ENCODE results near the gene DOK1.

The DOK1 gene

DNA sequence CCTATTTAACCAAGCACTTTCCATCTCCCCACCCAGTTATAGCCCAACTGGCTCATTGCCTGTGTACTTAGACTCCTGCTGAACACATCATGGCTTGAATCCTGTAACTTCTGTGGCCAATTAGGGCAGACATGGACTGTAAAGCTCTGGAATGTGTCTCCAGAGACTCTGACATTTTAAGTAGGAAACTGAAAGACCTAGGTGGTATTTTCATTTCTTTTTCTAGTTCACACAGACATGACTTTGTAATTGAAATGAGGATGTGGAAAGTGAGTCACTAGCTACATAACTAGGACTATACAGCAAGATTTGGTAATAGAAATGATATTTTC lies 12.2 kb downstream of the DOK1 start:
- no peak for DNase-seq (ENCODE audit: low spot score)
- no peak for FAIRE-seq

DNA sequence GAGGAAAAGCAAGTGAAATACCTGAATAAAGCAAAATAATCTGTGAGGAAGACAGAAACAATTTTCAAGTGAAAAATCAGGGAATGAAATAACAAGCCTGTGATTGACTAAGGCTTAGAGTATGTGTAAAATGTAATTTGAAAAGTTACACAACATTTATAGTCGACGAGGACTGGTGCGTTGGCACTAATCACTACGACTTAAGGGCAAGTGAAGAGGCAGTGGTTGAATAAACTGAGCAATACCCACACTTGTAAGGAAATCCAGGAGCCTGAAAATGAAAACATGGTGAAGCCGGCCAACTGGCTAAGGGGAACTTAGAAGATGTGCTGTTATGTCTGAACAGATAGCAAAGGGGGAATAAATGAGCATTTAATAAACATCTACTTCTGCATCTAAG lies 13.4 kb downstream of the DOK1 start:
- FAIRE-seq (no peak), DNase-seq (ENCODE audit: low spot score) (no peak)

DNA sequence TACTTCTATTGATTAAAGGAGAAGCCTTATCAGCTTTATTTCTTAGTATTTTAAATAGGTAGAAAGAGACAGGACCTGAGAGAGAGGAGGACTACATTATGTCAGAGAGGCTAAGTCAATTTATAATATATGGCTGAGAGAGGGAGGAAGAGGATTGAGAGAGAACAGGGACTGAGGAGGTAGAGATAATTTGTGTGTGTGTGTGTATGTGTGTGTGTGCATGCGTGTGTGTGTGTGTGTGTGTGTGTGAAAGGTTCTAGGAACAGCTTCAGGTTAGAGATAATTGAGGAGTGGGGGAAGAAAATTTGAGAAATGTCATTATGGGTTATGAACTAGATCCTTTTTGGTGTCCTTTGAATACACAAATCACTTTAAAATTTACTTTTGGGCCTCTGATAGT lies 15.2 kb downstream of the DOK1 start:
- FAIRE-seq, result no peak
- DNase-seq (ENCODE audit: low spot score), result no peak

DNA sequence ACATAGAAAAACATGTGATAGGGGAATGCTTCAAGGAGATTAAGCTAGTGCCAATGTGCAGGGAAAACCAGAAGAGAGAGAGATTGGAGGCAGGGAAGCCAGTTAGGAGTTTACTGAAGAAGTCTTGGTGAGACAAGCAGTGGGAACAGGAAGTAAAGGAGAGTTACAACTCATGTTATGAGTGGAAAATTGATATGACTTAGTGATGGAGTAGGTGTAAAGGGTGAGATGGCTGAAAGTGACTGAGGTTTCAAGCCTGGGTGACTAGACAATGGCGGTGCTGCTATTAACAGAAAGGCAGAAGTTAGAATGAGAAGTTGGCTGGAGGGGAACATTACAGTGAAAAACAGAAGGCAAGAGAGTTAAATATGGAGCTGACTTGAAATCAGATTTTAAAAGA lies 16.5 kb downstream of the DOK1 start:
- FAIRE-seq, result no peak
- DNase-seq (ENCODE audit: low spot score), result no peak

DNA sequence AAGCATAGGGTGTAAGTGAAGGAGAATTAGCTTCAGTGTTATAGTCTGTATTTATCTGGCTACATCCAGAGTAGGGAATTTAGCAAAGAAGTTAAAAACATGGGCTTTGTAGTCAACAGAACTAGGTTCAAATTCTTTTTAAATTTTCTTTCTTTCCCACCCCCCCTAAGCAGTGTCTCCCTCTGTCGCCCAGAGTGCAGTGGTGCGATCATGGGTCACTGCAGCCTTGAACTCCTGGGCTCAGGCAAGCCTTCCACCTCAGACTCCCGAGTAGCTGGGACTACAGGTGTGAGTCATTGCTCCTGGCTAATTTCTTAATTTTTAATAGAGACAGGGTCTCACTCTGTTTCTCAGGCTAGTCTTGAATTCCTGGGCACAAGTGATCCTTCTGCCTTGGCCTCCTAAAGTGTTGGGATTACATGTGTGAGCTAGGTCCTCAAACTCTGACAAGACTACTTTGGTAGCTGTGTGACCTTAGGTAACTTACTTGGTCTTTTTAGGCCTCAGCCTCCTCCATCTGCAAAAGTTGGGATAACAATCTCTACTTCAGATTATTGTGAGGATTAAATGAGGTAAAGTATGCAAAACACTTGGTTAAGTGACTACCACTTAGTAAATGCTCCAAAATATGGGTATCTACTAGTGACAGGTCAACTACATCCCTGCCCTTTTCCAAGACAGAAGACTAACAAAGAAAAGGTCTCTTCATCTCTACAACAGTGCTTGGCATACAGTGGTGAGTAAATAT lies 17.8 kb downstream of the DOK1 start:
- DNase-seq (ENCODE audit: low spot score) (no peak), FAIRE-seq (no peak)

DNA sequence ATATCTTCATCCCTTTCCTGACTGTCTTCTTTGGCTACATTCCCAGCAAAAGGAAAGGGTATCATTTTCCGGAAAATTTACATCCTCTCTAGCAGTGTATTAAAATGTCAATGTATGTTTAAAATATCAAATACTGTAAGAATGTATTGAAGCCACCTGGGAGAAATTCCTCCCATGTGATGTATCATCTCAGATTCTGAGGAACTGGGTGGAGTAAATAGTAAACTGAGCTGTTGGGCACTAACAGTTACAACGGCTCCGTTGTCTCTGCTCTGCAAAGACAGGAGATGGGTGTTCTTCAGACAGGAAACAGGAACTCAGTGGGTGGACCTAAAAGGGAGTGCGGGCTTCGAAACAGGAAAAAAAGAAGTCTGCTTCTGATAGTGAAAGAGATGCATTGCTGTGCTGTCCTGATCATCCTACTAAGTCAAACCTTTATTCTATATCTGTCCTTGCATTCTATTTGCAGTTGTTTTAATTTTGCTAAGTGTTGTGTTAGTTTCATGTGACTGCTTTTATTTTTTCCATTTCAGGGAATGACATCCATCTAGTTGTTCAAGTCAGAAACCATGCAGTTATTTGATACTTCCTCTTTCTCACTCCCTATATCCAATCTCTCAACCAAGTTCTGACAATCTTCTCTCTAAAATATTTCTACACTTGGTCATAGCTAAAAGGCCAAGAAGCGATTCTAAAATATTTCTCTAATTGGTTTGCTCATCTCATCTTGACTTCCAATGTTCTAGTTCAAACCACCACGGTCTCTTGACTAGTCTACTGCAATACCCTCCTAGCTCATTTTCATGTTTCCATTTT lies 19.4 kb downstream of the DOK1 start:
- FAIRE-seq, result no peak
- DNase-seq (ENCODE audit: low spot score), result peak; percentile 84

DNA sequence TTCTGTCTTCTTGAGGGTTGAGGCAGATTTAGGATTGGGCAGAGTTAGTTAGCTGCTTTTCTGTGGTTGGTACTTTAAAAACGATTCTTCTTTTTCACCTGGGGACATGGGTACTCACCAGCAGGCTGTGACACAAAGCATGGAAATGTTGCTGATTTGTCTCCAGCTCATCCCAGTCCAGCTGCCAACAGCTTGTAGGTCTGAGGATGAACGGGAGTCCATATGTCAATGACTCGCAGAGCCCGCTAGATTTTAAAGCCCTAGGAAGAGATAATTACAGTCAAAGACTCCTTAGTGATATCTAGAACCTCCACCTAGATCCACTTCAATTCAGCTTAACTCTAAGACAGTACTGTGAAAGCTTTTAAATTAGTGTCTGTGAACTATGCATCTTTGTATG lies 20.8 kb downstream of the DOK1 start:
- DNase-seq (ENCODE audit: low spot score) (no peak), FAIRE-seq (no peak)

DNA sequence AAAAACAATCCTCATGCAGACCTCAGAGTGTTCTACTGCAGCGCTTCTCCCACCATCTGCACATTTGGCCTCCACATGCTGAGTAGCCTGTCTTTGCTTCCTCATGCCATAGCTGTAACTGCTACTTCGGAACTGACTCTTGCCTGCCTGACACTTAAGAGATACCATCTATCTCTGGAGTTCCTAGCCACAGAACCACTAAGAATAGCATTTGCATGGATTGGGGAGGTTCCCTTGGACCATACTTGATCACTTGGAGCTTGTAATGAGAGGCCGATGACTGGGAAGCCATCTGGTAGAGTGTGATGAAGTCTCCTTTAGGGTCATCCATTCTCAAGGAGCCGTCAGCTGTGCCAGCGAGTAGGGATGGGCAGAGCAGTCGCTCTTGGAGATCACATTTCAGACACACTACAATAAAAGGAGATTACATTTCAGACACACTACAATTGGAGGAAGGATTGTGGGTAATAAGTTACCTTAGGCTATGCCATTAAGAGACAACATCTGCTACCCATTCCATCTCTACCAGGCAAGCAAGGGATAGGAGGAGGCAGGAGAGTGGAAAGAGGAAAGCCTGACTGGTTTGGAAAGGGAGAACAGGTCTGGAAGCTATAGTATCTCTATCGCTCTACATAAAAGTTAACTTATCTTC lies 21.8 kb downstream of the DOK1 start:
- DNase-seq (ENCODE audit: low spot score), result no peak
- no peak for FAIRE-seq

DNA sequence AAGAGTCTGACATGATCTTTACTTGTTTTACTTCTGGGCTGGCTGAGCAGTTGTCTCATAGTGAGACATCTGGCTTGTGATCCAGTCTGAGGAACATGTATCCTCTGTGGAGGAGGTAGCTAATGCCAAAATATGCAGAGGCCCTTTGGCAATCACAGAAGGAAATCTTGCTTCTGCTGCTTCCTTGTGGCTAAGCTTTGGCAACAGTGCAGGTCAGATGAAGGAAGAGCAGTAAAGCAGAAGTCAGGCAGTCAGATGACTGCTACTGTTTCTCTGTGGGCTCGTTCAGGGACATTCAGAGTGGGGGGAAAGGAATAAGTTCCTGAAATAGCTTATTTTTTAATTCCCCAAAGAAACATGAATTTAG lies 22.3 kb downstream of the DOK1 start:
- DNase-seq (ENCODE audit: low spot score) (no peak), FAIRE-seq (no peak)

DNA sequence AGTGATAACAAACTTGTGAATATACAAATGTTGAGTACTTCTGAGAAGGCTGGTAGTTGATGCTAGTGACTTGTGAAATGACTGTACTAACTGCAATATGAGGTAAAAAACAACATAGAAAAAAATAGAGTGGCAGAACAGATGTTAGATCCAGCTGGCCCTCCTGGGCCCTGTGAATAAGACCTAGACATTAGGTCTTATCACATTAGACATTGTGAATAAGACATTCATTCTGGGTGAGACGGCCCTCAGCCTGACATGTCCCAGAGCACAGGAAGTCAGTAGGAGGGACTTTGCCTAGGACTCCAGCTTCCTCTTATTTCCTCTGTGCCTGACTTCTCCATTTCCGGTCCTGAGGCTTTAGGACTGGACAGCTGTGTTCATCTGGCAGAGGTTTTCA lies 22.9 kb downstream of the DOK1 start:
- FAIRE-seq (no peak), DNase-seq (ENCODE audit: low spot score) (no peak)

DNA sequence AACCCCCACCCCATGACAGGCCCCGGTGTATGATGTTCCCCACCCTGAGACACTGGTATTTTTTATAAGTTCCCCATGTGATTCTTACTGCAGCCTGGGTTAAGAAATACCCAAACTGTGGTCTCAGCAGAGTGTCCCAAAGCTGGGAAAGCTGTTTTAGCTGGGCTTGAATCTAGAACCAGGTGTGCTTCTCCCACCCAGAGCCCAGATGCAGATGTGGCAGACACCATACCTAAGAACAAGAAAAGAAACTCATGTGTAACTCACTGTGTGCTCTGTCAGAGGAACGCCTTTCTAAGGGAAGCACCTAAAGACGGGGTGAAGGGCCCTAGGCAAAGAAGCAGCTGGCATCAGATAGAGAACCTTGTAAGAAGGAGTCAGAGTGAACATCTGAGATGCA lies 23.9 kb downstream of the DOK1 start:
- no peak for DNase-seq (ENCODE audit: low spot score)
- FAIRE-seq, result no peak

DNA sequence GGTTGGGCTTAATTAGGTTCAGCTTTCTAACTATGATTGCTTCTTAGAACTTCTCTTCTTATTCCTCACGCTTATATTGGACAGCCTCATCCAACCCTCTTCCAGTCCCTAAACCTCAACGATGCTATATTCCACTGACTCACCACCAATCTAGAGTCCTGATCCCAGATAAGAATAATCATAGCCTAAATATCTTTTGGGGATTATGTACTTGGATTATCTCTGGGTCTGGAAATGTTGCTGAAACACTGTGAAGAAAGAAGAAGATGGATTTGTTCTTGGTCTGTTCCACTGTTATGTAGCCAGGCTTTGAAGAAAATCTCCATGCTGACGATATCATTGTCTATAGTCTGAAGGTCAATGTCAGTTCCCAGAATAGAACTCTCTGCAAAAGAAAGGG lies 26.9 kb downstream of the DOK1 start:
- FAIRE-seq (no peak), DNase-seq (ENCODE audit: low spot score) (no peak)

DNA sequence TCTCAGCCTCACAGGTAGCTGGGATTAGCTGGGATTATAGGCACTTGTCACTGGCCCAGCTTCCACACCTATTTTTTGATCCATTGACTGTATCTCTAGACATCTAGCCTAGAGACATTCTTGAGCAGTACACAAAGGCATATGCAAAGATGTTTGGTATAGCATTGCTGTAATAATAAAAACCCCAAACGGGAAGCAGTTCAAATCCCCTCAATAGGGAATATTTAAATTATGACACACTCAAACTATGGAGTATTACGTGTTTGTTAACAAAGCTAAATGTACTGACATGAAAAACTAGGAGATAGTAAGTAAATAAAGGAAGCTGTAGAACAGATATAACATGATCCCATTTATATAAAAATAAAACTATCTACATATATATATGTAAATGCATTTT lies 27.7 kb downstream of the DOK1 start:
- no peak for DNase-seq (ENCODE audit: low spot score)
- FAIRE-seq, result no peak

DNA sequence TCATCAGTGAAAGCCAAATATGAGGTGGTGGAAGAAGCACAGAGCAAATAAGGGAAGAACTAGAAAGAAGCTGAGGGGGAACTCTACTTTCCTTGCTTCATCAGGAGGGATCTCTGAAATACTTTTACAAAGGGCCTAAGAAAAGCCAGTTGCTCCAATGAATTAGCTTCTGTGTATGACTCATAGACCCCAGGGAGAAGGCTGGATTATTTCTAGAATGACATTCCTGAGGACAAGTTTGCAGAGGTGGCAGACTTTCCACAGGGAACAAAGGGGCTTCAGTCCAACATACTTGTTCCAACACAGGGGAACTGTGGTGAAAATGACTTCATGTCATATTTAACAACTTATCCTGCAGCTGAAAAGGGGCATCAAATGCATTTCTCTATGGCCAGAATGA lies 29.0 kb downstream of the DOK1 start:
- no peak for FAIRE-seq
- DNase-seq (ENCODE audit: low spot score), result peak; percentile 80

DNA sequence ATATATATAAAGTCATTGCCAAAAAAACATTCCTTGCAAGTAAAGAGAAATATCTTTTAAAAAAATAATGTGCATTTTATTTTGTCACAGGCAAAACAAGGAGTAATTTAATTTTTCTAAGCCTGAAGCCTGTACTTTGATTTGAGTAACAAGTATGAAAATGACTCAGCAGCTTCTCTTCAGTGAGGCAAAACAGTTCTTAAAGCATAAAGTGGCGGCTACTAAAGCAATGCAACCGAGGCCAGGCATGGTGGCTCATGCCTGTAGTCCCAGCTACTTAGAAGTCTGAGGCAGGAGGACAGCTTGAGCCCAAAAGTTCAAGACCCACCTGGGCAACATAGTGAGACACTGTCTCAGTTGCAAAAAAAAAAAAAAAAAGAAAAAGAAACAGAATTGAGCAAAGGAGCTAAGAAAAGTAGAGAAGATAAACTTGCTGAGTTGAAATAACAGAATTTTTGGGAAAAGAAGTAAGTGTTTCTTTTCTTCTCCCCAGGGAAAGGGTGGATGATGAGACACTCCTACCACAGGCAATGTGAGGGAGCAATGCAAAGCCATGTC lies 29.6 kb downstream of the DOK1 start:
- no peak for DNase-seq (ENCODE audit: low spot score)
- FAIRE-seq, result no peak

DNA sequence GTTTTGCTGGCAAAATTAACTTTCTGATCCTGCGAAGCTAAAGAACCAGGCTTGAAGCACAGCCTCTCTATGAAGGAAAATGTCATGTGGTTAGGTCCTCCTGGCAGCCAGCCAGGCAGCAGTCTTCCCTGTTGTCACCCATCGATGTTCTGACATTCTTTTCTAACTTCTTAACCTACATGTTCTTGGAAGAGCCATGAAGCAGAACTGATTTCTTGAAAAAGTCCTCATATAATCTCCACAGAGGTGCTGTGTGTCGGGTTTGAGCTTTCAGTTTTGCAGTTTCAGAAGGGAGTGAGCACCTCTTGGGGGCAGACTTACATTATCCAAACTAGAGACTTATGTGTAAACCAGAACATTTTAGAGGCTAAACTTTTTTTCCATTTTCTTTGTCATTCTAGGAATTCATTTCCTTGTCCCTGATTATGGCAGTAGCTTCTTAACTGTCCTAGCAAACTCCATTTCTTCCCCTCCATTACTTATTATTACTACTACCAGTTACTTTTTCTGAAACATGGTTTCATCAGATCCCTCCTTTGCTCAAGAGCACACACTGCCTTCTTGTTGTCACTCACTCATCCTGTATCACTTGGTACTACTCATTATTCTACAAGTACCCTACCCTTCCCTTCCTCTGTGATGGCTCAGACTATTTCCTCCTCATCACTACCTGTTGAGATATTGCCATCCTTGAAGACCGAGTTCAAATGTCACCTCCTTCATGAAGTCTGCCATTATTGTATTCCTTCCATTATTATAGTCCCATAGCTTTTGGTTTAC lies 31.1 kb downstream of the DOK1 start:
- FAIRE-seq, result no peak
- DNase-seq (ENCODE audit: low spot score), result no peak

DNA sequence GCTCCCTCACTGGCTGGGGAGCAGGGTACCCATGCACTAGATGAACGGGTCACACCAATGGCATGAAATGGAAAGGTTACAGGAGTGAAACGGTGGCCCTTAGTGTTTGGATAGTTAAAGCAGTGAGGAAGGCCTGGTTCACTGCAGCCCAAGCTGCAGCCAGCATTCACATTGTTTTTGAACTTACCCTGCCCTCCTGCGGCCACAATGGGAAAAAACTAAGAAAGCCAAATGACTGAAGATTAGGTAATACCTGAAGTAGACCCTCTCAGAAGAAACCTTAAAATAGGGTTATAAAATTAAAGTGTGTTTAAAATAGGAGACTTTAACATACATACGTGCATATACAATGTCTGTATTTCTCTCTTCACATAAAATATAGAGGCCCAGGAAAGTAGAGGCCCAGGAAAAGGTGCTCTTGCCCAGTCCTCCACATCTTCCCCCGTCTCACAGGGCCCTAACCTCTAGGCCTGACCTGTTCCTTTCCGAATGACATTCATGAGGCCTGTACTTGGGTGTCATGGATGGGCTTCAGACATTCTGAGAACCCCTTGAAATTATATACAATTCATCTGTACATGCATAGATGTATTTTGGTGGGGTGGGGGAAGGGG lies 33.3 kb downstream of the DOK1 start:
- FAIRE-seq, result no peak
- peak; percentile 82 for DNase-seq (ENCODE audit: low spot score)

DNA sequence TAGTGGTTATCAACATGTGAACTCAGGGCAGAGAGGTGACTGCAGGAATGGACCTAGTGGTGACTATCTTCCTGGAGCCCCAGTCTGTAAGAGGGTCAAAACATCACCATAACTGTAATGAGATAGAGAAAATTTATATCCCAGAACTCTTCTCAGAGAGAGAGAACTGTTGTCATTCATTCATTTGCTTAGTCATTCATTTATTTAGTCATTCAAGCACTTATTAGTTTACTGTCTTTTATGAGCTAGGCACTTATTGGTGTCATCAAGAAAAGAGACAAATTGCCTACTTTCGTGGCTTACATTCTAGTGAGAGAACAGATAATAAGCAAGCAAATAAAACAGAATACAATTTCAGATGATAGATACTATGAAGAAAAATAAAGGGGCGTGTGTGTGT lies 34.1 kb downstream of the DOK1 start:
- DNase-seq (ENCODE audit: low spot score), result no peak
- FAIRE-seq, result no peak

DNA sequence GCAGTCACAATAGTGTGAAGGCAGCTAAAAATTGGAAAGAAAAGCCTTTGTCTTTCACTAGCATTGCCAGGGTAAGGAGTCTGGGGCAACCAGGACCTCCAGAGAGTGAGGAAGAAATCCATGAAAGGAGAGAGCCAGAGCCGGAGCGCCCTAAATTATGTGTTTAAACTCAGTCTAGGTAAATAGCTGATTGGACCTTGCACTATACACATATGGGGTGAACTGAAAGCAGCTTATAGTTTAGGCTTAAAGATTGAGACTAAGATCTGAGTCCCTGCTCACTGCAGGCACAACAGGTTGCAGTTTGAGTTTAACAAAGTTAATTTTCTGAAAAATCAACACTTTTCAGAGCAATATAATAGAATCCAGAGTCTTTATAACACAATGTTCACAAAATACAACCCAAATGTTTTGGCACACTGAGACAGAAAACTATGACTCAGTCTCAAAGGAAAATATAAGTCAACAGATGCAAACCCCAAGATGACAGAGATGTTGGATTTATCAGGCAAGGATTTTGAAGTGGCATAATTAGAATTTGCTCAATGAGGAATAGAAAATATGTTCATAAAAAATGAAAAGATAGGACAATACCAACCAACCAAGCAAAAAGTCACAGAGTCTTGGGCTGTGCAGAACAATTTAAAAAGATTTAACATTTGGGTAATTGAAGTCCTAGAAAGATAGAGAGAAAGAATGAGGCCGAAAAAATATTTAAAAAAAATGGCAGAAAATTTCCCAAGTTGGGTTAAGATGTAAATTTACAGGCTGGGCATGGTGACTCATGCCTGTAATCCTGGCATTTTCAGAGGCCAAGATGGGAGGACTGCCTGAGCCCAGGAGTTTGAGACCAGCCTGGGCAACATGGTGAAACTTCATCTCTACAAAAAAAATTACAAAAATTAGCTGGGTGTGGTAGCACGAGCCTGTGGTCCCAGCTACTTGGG lies 39.6 kb downstream of the DOK1 start:
- DNase-seq (ENCODE audit: low spot score) (no peak), FAIRE-seq (no peak)

DNA sequence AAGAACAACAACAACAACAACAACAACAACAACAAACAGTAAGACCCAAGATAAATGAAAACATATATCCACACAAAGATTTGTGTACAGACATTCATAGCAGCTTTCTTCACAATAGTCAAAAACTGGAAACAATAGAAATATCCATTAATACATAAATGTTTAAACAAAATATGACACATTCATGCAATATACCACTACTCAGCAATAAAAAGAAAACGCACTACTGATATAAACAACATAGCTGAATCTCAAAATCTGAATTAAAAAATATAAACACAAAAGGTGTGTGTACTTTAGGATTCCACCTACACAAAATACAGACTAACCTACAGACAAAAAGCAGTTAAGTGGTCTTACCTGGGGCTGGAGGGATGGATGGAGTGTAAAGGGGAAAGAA lies 42.1 kb downstream of the DOK1 start:
- FAIRE-seq (no peak), DNase-seq (ENCODE audit: low spot score) (no peak)
